Esophagus muscularis mucosa (tissue), 4 donors: ENCODE data around the gene SGCE.

Experiments
- EP300 ChIP-seq: sonication (generic); formaldehyde crosslinking; IDR thresholded peaks from one replicate; pipeline ENCODE4 v1.6.1; 2017; ENCODE audit warnings: antibody characterized with exemption
- POLR2A ChIP-seq: fragments of 450-650 bp; IDR thresholded peaks from one replicate; pipeline ENCODE4 v1.6.1; 2017; ENCODE audit warnings: antibody characterized with exemption, moderate library complexity, mild to moderate bottlenecking, low read depth
- POLR2AphosphoS5 ChIP-seq, 2 donors: sonication (generic); formaldehyde crosslinking; IDR thresholded peaks; one replicate each; pipeline ENCODE4 v1.6.1; 2017; ENCODE audit warnings: antibody characterized with exemption in 2 of 2
- TF ChIP-seq, protein P1 (sequence below), 3 experiments: fragments of 200-600 bp in 2 of 3; fragments of 450-650 bp in 1 of 3; sonication (generic) in 2 of 3; IDR thresholded peaks; one replicate each; pipeline ENCODE4 v1.5.1; 2017 to 2019; ENCODE audit warnings: antibody characterized with exemption in 3 of 3, mild to moderate bottlenecking in 2 of 3, moderate library complexity in 1 of 3

DNA sequence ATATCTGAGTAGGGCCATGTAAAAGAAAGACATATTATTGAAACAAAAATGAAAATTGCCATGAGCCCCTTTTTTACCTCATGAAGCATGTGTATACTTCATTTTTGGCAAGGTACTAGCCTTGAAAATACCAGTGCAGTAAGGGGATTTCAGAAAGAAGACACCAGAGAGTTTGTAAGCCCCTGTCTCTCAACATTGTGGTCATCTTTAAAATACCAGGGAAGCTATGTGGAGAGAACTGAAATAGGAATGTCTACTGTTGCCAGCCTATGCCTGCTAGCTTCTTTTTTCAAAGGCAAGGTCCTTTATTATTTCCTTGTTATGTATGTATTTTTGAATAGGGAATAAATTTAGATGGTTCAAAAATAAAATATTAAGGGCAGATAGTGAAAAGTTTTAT lies 88.5 kb downstream of the SGCE start:
- TF ChIP-seq, protein P1, sequence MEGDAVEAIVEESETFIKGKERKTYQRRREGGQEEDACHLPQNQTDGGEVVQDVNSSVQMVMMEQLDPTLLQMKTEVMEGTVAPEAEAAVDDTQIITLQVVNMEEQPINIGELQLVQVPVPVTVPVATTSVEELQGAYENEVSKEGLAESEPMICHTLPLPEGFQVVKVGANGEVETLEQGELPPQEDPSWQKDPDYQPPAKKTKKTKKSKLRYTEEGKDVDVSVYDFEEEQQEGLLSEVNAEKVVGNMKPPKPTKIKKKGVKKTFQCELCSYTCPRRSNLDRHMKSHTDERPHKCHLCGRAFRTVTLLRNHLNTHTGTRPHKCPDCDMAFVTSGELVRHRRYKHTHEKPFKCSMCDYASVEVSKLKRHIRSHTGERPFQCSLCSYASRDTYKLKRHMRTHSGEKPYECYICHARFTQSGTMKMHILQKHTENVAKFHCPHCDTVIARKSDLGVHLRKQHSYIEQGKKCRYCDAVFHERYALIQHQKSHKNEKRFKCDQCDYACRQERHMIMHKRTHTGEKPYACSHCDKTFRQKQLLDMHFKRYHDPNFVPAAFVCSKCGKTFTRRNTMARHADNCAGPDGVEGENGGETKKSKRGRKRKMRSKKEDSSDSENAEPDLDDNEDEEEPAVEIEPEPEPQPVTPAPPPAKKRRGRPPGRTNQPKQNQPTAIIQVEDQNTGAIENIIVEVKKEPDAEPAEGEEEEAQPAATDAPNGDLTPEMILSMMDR (IDR thresholded peaks at IDR 0.05), result no peak
- TF ChIP-seq POLR2AphosphoS5 (IDR thresholded peaks at IDR 0.05) (no peak), POLR2A (no peak), EP300 (no peak)
